GM21515 (cell line): ENCODE measurements around the gene POLR2E.
A peak's percentile ranks its signal among the peaks of the same experiment; 100 is the strongest.
"Not testable (repeated sequence)": the region's sequence is repeated elsewhere in the genome, so short reads cannot be mapped to it uniquely, and the experiment has no call there.

Experiments
- ATAC-seq: cut with Tn5 transposase; IDR thresholded peaks from one replicate; pipeline ENCODE4 v1.9.1; 2021; ENCODE audit not compliant: unreplicated experiment

POLR2E gene

GRCh38 chr19:1094978-1095701 is at the start of gene POLR2E:
TSS of gene POLR2E (minus strand) at chr19:1095375. CDS start at chr19:1095315, 60 bp downstream.
- peak; percentile 76 for ATAC-seq

GRCh38 chr19:1144741-1145140 is 49.6 kb upstream of the POLR2E start:
- ATAC-seq = no peak

GRCh38 chr19:1143828-1144399 is 48.7 kb upstream of the POLR2E start:
- ATAC-seq = no peak

GRCh38 chr19:1141944-1142343 is 46.8 kb upstream of the POLR2E start:
- no peak for ATAC-seq

- ATAC-seq = no peak
Observed at GRCh38 chr19:1140272-1141027, 45.3 kb upstream of the POLR2E start.

- ATAC-seq = no peak
Observed at GRCh38 chr19:1139126-1139525, 44.0 kb upstream of the POLR2E start.

- ATAC-seq = no peak
Observed at GRCh38 chr19:1138121-1138520, 42.9 kb upstream of the POLR2E start.

- ATAC-seq = no peak
Observed at GRCh38 chr19:1136621-1137317, 41.6 kb upstream of the POLR2E start.

- ATAC-seq = no peak
Observed at GRCh38 chr19:1136201-1136600, 41.0 kb upstream of the POLR2E start.

- no peak for ATAC-seq
Observed at GRCh38 chr19:1135454-1135853, 40.3 kb upstream of the POLR2E start.

- no peak for ATAC-seq
Observed at GRCh38 chr19:1134431-1134830, 39.3 kb upstream of the POLR2E start.

GRCh38 chr19:1133471-1133929 is 38.3 kb upstream of the POLR2E start:
- ATAC-seq = no peak

GRCh38 chr19:1132552-1133383 is 37.6 kb upstream of the POLR2E start:
- peak; percentile 1 for ATAC-seq

GRCh38 chr19:1131718-1132551 is 36.8 kb upstream of the POLR2E start:
- peak; percentile 42 for ATAC-seq

GRCh38 chr19:1130771-1131717 is 35.9 kb upstream of the POLR2E start:
- no peak for ATAC-seq

- no peak for ATAC-seq
Observed at GRCh38 chr19:1129535-1129934, 34.4 kb upstream of the POLR2E start.

- ATAC-seq = not testable (repeated sequence)
Observed at GRCh38 chr19:1129084-1129483, 33.9 kb upstream of the POLR2E start.

GRCh38 chr19:1128106-1128505 is 32.9 kb upstream of the POLR2E start:
- ATAC-seq = no peak
